Peyer's patch (tissue), 4 donors: ENCODE measurements around the gene PIK3CD.

Source experiments
- CTCF ChIP-seq, 6 experiments: fragments of 450-650 bp in 4 of 6; fragments of 200-600 bp in 2 of 6; sonication (generic) in 1 of 6; IDR thresholded peaks; one replicate each; pipeline ENCODE4 v1.5.1; 2017 to 2019; ENCODE audit warnings: antibody characterized with exemption in 6 of 6, mild to moderate bottlenecking in 3 of 6, moderate library complexity in 1 of 6
- POLR2A ChIP-seq, 2 donors: fragments of 450-650 bp; IDR thresholded peaks; one replicate each; pipeline ENCODE4 v1.5.1; 2017; ENCODE audit warnings: antibody characterized with exemption in 2 of 2, mild to moderate bottlenecking in 2 of 2, moderate library complexity in 2 of 2

- no peak for TF ChIP-seq CTCF (IDR thresholded peaks at IDR 0.05)
- TF ChIP-seq POLR2A (IDR thresholded peaks at IDR 0.05), result no peak
Measured at GRCh38 chr1:9703165-9703509, 51.6 kb downstream of the PIK3CD start.
